HG02798 (cell line): ENCODE data around the gene CFAP61.
A peak's percentile ranks its signal among the peaks of the same experiment; 100 is the strongest.
"Not testable (repeated sequence)": the region's sequence is repeated elsewhere in the genome, so short reads cannot be mapped to it uniquely, and the experiment has no call there.

ENCODE experiments used
- ATAC-seq: cut with Tn5 transposase; IDR thresholded peaks from one replicate; pipeline ENCODE4 v1.9.1; 2021; ENCODE audit warnings: mild to moderate bottlenecking; ENCODE audit not compliant: unreplicated experiment, poor library complexity

The CFAP61 gene

GRCh38 chr20:20343932-20344331, 291.6 kb downstream of the CFAP61 start:
- ATAC-seq, result no peak

GRCh38 chr20:20344476-20344875, 292.1 kb downstream of the CFAP61 start:
- ATAC-seq, result no peak

- ATAC-seq, result no peak
Measured at GRCh38 chr20:20353576-20353975, 301.2 kb downstream of the CFAP61 start.

GRCh38 chr20:20355503-20355902, 303.2 kb downstream of the CFAP61 start:
- ATAC-seq, result not testable (repeated sequence)

GRCh38 chr20:20358801-20359200, 306.5 kb downstream of the CFAP61 start:
- ATAC-seq, result no peak

GRCh38 chr20:20359628-20360027, 307.3 kb downstream of the CFAP61 start:
- no peak for ATAC-seq

- peak; percentile 65 for ATAC-seq
Measured at GRCh38 chr20:20360464-20360863, 308.1 kb downstream of the CFAP61 start.

GRCh38 chr20:20362774-20363433, 310.6 kb downstream of the CFAP61 start:
- ATAC-seq, result no peak

GRCh38 chr20:20363434-20363798, 311.1 kb downstream of the CFAP61 start:
- no peak for ATAC-seq

- no peak for ATAC-seq
Measured at GRCh38 chr20:20363799-20364592, 311.7 kb downstream of the CFAP61 start.

- ATAC-seq, result no peak
Measured at GRCh38 chr20:20364593-20365479, 312.5 kb downstream of the CFAP61 start.

GRCh38 chr20:20365480-20366161, 313.3 kb downstream of the CFAP61 start:
- no peak for ATAC-seq

- no peak for ATAC-seq
Measured at GRCh38 chr20:20366551-20366875, 314.2 kb downstream of the CFAP61 start.

- no peak for ATAC-seq
Measured at GRCh38 chr20:20366876-20367574, 314.7 kb downstream of the CFAP61 start.

GRCh38 chr20:20367575-20368417, 315.5 kb downstream of the CFAP61 start, which contains the start of gene INSM1:
Gene INSM1, plus strand, starts transcription at chr20:20368104. Its CDS starts 164 bp downstream, at chr20:20368268.
- no peak for ATAC-seq

GRCh38 chr20:20368418-20369249, 316.3 kb downstream of the CFAP61 start:
- ATAC-seq, result no peak

GRCh38 chr20:20369250-20370093, 317.1 kb downstream of the CFAP61 start:
- ATAC-seq, result no peak
